Measurements from ENCODE around the gene OTP. TPM values are rescaled to one million over a fixed set of nuclear protein-coding genes. Genes with fewer than 3 reads are reported as not detected.

Gene OTP
- polyA plus RNA-seq, 2 of the 4 experiments (the other 2 are of a cell fraction): 0.01 to 0.03 TPM

DNA sequence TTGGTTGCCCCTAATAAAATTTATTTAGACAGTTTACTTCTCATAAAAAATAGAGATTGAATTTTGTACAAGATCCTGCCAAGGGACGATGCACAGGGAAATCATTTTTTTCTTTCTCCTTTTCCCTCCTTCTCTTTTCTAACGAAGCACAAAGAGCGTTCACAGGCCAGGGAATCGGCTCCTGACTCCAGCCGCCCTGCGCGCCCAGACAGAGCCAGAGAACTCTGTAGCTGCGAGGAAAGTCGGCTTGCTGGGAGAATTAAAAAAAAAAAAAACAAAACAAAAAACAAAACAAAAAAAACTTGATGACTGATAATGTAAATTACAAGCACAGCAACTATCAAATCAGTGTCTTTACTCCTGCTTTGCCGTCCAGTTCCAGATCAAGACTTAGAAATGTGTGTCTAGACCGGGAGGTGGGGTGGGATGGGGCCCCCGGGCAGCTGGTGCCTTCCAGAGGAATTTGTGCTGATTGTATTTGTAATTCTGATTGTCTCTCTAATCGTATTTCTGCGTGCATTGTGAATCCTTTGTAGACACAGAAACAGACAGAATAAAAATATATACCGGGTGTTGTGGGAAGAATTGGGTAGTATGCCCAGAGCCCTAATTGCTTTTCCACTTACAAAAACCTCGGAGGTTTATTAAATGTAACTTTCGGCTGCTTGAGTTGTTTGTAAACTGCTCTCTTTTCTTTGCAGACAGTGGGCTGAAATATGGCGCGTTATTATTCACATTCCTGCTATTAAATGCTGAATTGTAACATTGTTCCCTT is 3.6 kb upstream of the OTP start:
- POLR2A ChIA-PET: no interaction called here
- WGBS (ENCODE audit: missing lambda C conversion rate): 73% methylated on average over 19 of the region's 19 CpGs
- FAIRE-seq (no peak), ATAC-seq (no peak), DNase-seq (ENCODE audit: low read depth in 1 of 2, low spot score in 1 of 2) (no peak)
- H3K27ac ChIP-seq: no peak overlapping the region
- H3K4me1 ChIP-seq: 0 out of 3 replicates have a peak, but pooled peaks cover 2% of the 10 kb centered on the region
- TF ChIP-seq CEBPB (IDR thresholded peaks at IDR 0.05): no peak
- no peak for TF ChIP-seq EHMT2 (IDR thresholded peaks at IDR 0.05; ENCODE audit: low read depth)
- TF ChIP-seq EP300 (IDR thresholded peaks at IDR 0.05): no peak
- TF ChIP-seq FOSB (CRISPR knock-in tag; IDR thresholded peaks at IDR 0.05): no peak
- no peak for TF ChIP-seq RFX5 (IDR thresholded peaks at IDR 0.05)
- TF ChIP-seq TP53 (CRISPR knock-in tag; IDR thresholded peaks at IDR 0.05): no peak
- TF ChIP-seq, protein P1, sequence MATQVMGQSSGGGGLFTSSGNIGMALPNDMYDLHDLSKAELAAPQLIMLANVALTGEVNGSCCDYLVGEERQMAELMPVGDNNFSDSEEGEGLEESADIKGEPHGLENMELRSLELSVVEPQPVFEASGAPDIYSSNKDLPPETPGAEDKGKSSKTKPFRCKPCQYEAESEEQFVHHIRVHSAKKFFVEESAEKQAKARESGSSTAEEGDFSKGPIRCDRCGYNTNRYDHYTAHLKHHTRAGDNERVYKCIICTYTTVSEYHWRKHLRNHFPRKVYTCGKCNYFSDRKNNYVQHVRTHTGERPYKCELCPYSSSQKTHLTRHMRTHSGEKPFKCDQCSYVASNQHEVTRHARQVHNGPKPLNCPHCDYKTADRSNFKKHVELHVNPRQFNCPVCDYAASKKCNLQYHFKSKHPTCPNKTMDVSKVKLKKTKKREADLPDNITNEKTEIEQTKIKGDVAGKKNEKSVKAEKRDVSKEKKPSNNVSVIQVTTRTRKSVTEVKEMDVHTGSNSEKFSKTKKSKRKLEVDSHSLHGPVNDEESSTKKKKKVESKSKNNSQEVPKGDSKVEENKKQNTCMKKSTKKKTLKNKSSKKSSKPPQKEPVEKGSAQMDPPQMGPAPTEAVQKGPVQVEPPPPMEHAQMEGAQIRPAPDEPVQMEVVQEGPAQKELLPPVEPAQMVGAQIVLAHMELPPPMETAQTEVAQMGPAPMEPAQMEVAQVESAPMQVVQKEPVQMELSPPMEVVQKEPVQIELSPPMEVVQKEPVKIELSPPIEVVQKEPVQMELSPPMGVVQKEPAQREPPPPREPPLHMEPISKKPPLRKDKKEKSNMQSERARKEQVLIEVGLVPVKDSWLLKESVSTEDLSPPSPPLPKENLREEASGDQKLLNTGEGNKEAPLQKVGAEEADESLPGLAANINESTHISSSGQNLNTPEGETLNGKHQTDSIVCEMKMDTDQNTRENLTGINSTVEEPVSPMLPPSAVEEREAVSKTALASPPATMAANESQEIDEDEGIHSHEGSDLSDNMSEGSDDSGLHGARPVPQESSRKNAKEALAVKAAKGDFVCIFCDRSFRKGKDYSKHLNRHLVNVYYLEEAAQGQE (IDR thresholded peaks at IDR 0.05): no peak
- TF ChIP-seq JUNB (IDR thresholded peaks at IDR 0.05): no peak
- TF ChIP-seq, protein P2, sequence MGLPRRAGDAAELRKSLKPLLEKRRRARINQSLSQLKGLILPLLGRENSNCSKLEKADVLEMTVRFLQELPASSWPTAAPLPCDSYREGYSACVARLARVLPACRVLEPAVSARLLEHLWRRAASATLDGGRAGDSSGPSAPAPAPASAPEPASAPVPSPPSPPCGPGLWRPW (IDR thresholded peaks at IDR 0.05): no peak
- TF ChIP-seq SREBF2 (IDR thresholded peaks at IDR 0.05): no peak
- no peak for TF ChIP-seq HDAC2 (IDR thresholded peaks at IDR 0.05)
- no peak for TF ChIP-seq HOXA7 (CRISPR knock-in tag; IDR thresholded peaks at IDR 0.05)
- TF ChIP-seq HOXB5 (CRISPR knock-in tag; IDR thresholded peaks at IDR 0.05): no peak
- TF ChIP-seq MAFK (IDR thresholded peaks at IDR 0.05; ENCODE audit: partially characterized antibody): no peak
- no peak for TF ChIP-seq RNF2 (IDR thresholded peaks at IDR 0.05; ENCODE audit: borderline replicate concordance, low read depth)
- CTCF ChIA-PET: interaction anchor here (0.6 to 1.8 kb wide), 2 partner anchors 12 to 232 kb away, joined by 3 to 7 read pairs; no protein-coding TSS in a partner anchor
- no peaks in the 10 kb centered on the region for H3K9me3 ChIP-seq
- no peak overlapping the region for H3K4me2 ChIP-seq
- H3K4me3 ChIP-seq: no peak overlapping the region

DNA sequence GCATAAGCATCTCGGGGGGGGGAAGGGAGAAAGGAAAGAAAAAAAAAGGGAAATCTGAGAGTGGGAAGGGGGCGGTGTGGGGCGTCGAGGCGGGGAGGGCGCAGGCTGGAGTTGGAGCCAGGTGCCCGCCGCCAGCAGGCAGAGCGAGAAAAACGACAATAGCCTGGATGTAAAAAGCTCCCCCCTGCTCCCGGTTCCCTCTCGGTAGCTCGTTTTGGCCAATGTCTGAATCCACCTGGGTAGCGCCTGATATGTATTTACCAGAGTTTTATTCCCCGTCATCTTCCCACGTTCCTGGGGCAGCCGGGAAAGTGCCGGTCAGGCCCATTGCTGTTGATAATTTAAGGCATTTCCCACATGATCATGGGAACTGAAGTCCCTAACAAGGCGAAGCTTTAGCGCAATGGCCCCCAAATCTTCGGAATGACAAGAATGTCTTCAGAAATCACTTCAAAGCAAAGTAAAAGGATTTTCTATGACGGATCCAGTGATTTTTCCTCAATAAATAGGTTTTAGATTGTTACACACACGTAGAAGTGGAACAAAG is 3.0 kb upstream of the OTP start:
- TF ChIP-seq POLR2AphosphoS2 (conservative IDR thresholded peaks at IDR 0.05; ENCODE audit: low read length) (no peak), MAZ (IDR thresholded peaks at IDR 0.05; ENCODE audit: borderline replicate concordance, low read depth, low read length) (no peak), HDAC2 (IDR thresholded peaks at IDR 0.05) (no peak), FOXS1 (CRISPR knock-in tag; IDR thresholded peaks at IDR 0.05) (no peak), KDM5A (IDR thresholded peaks at IDR 0.05) (no peak), HOXB5 (CRISPR knock-in tag; IDR thresholded peaks at IDR 0.05) (no peak), ZNF302 (CRISPR knock-in tag; IDR thresholded peaks at IDR 0.05) (no peak), RNF2 (IDR thresholded peaks at IDR 0.05; ENCODE audit: borderline replicate concordance, low read depth) (no peak), GATA3 (IDR thresholded peaks at IDR 0.05; ENCODE audit: borderline replicate concordance) (no peak), HOXB13 (CRISPR knock-in tag; IDR thresholded peaks at IDR 0.05; ENCODE audit: low read depth) (no peak), RCOR1 (IDR thresholded peaks at IDR 0.05; ENCODE audit: low read depth, low read length) (no peak), CHD4 (IDR thresholded peaks at IDR 0.05; ENCODE audit: borderline replicate concordance) (no peak), CEBPB (IDR thresholded peaks at IDR 0.05) (no peak), CBX2 (IDR thresholded peaks at IDR 0.05; ENCODE audit: borderline replicate concordance, low read depth) (no peak), FOSB (CRISPR knock-in tag; IDR thresholded peaks at IDR 0.05) (no peak), MAFK (IDR thresholded peaks at IDR 0.05; ENCODE audit: partially characterized antibody) (no peak)
- TF ChIP-seq, protein P2 (IDR thresholded peaks at IDR 0.05): no peak
- TF ChIP-seq, protein P3, sequence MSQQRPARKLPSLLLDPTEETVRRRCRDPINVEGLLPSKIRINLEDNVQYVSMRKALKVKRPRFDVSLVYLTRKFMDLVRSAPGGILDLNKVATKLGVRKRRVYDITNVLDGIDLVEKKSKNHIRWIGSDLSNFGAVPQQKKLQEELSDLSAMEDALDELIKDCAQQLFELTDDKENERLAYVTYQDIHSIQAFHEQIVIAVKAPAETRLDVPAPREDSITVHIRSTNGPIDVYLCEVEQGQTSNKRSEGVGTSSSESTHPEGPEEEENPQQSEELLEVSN (IDR thresholded peaks at IDR 0.05; ENCODE audit: borderline replicate concordance, low read depth): no peak
- ATAC-seq (no peak), FAIRE-seq (no peak), DNase-seq (ENCODE audit: low read depth in 1 of 2, low spot score in 1 of 2) (no peak)
- Histone ChIP-seq H3K4me2 (no peak overlapping the region), H3K9me3 (no peaks in the 10 kb centered on the region), H3K4me1 (0 out of 3 replicates have a peak, but pooled peaks cover 2% of the 10 kb centered on the region), H3K4me3 (no peak overlapping the region), H3K27ac (no peak overlapping the region)
- ChIA-PET CTCF (interaction anchor here (0.6 to 1.8 kb wide), 3 partner anchors 11 to 233 kb away, joined by 3 to 7 read pairs (median 4); no protein-coding TSS in a partner anchor), POLR2A (no interaction called here)
- WGBS (ENCODE audit: missing lambda C conversion rate): 65% methylated on average over 20 of the region's 23 CpGs

Data from A549 (cell line).